Loucy (cell line): ENCODE data around the gene SULT4A1.
A peak's percentile ranks its signal among the peaks of the same experiment; 100 is the strongest.

Experiments
- H2AFZ ChIP-seq: fragments of 200-600 bp; sonication (generic); 2 replicates; pipeline ENCODE4 v1.6.0; 2016; ENCODE audit warnings: antibody characterized with exemption, mild to moderate bottlenecking, low read length, moderate library complexity
- H3F3A ChIP-seq: fragments of 200-600 bp; 2 replicates; pipeline ENCODE4 v1.6.0; 2016; ENCODE audit warnings: antibody characterized with exemption, low read depth, mild to moderate bottlenecking
- H3K27me3 ChIP-seq: fragments of 200-600 bp; sonication (generic); 2 replicates; pipeline ENCODE4 v1.6.1; 2014; ENCODE audit warnings: low read length, mild to moderate bottlenecking; ENCODE audit not compliant: insufficient read depth, poor library complexity, severe bottlenecking
- H3K36me3 ChIP-seq: fragments of 200-600 bp; sonication (generic); 2 replicates; pipeline ENCODE4 v1.6.1; 2016; ENCODE audit warnings: low read length; ENCODE audit not compliant: insufficient read depth
- H3K4me1 ChIP-seq: fragments of 200-600 bp; sonication (generic); 2 replicates; pipeline ENCODE4 v1.5.1; 2014; ENCODE audit warnings: low read length, mild to moderate bottlenecking; ENCODE audit not compliant: insufficient read depth, poor library complexity, severe bottlenecking
- H3K4me2 ChIP-seq: fragments of 200-600 bp; sonication (generic); 2 replicates; pipeline ENCODE4 v1.6.0; 2014; ENCODE audit warnings: antibody characterized with exemption, low read length, low read depth, mild to moderate bottlenecking; ENCODE audit not compliant: poor library complexity, severe bottlenecking
- H3K4me3 ChIP-seq: fragments of 200-600 bp; sonication (generic); 2 replicates; pipeline ENCODE4 v1.5.1; 2014; ENCODE audit warnings: low read length, mild to moderate bottlenecking, mixed read lengths; ENCODE audit not compliant: poor library complexity, severe bottlenecking
- H3K79me2 ChIP-seq: fragments of 200-600 bp; sonication (generic); 2 replicates; pipeline ENCODE4 v1.6.1; 2014; ENCODE audit warnings: low read length; ENCODE audit not compliant: insufficient read depth
- H3K9ac ChIP-seq: fragments of 200-600 bp; sonication (generic); 2 replicates; pipeline ENCODE4 v1.6.0; 2014; ENCODE audit warnings: mild to moderate bottlenecking, low read depth, low read length, moderate library complexity; ENCODE audit not compliant: poor library complexity, severe bottlenecking
- H3K9me2 ChIP-seq: fragments of 200-600 bp; sonication (generic); replicated peaks from 2 replicates; pipeline ENCODE4 v1.6.1; 2016; ENCODE audit warnings: low read depth, low read length, mixed read lengths
- H3K9me3 ChIP-seq: fragments of 200-600 bp; sonication (generic); 2 replicates; pipeline ENCODE4 v1.6.1; 2014; ENCODE audit warnings: mild to moderate bottlenecking, antibody characterized with exemption, low read length, low read depth; ENCODE audit not compliant: insufficient read depth
- H4K20me1 ChIP-seq: fragments of 200-600 bp; sonication (generic); 2 replicates; pipeline ENCODE4 v1.6.0; 2014; ENCODE audit warnings: antibody characterized with exemption, low read length, mild to moderate bottlenecking; ENCODE audit not compliant: insufficient read depth, poor library complexity, severe bottlenecking
- CTCF ChIP-seq: fragments of 200-600 bp; sonication (generic); conservative IDR thresholded peaks from 2 replicates; pipeline ENCODE4 v1.5.1; 2014; ENCODE audit warnings: mild to moderate bottlenecking, antibody characterized with exemption, low read length
- EZH2phosphoT487 ChIP-seq: fragments of 200-600 bp; IDR thresholded peaks from 2 replicates; pipeline ENCODE4 v1.6.1; 2018; ENCODE audit warnings: antibody characterized with exemption, mild to moderate bottlenecking, moderate library complexity, borderline replicate concordance

SULT4A1 gene

GRCh38 chr22:43848366-43849171 lies 13.7 kb downstream of the SULT4A1 start:
- H3K4me3 ChIP-seq: no peak overlapping the region
- H3K4me2 ChIP-seq: no peak overlapping the region
- H3K79me2 ChIP-seq: no peaks in the 10 kb centered on the region
- H4K20me1 ChIP-seq: no peaks in the 10 kb centered on the region
- no peak overlapping the region for H2AFZ ChIP-seq
- no peaks in the 10 kb centered on the region for H3K9me3 ChIP-seq
- H3K4me1 ChIP-seq: no peaks in the 10 kb centered on the region
- H3K27me3 ChIP-seq: no peaks in the 10 kb centered on the region
- no peak for TF ChIP-seq EZH2phosphoT487
- peak; percentile 43 for TF ChIP-seq CTCF
- H3F3A ChIP-seq: no peaks in the 10 kb centered on the region
- no peaks in the 10 kb centered on the region for H3K36me3 ChIP-seq
- H3K9me2 ChIP-seq: no peaks in the 10 kb centered on the region
- H3K9ac ChIP-seq: no peak overlapping the region

- H3K27me3 ChIP-seq: no peaks in the 10 kb centered on the region
- H3F3A ChIP-seq: no peaks in the 10 kb centered on the region
- no peak overlapping the region for H2AFZ ChIP-seq
- H4K20me1 ChIP-seq: no peaks in the 10 kb centered on the region
- H3K4me2 ChIP-seq: no peak overlapping the region
- no peaks in the 10 kb centered on the region for H3K4me1 ChIP-seq
- no peaks in the 10 kb centered on the region for H3K9me2 ChIP-seq
- no peaks in the 10 kb centered on the region for H3K79me2 ChIP-seq
- no peak overlapping the region for H3K4me3 ChIP-seq
- TF ChIP-seq EZH2phosphoT487 (no peak), CTCF (no peak)
- no peak overlapping the region for H3K9ac ChIP-seq
- H3K36me3 ChIP-seq: no peaks in the 10 kb centered on the region
- no peaks in the 10 kb centered on the region for H3K9me3 ChIP-seq
These were observed 14.7 kb downstream of the SULT4A1 start for GRCh38 chr22:43847376-43848289.

GRCh38 chr22:43846966-43847365 lies 15.3 kb downstream of the SULT4A1 start:
- no peak overlapping the region for H3K4me2 ChIP-seq
- H2AFZ ChIP-seq: no peak overlapping the region
- H3K9me2 ChIP-seq: no peaks in the 10 kb centered on the region
- H3F3A ChIP-seq: no peaks in the 10 kb centered on the region
- H3K9me3 ChIP-seq: no peaks in the 10 kb centered on the region
- TF ChIP-seq CTCF (no peak), EZH2phosphoT487 (no peak)
- no peaks in the 10 kb centered on the region for H3K79me2 ChIP-seq
- H4K20me1 ChIP-seq: no peaks in the 10 kb centered on the region
- H3K27me3 ChIP-seq: no peaks in the 10 kb centered on the region
- no peak overlapping the region for H3K9ac ChIP-seq
- H3K36me3 ChIP-seq: no peaks in the 10 kb centered on the region
- H3K4me3 ChIP-seq: no peak overlapping the region
- no peaks in the 10 kb centered on the region for H3K4me1 ChIP-seq
